GM23338 (cell line): ENCODE measurements around the gene CAPN14. TPM values are rescaled to one million over a fixed set of nuclear protein-coding genes. Genes with fewer than 3 reads are reported as not detected.

Experiments
- ATAC-seq: fragments of 200-7000 bp; cut with Tn5 transposase; 3 replicates; pipeline ENCODE4 v1.9.1; 2020
- DNase-seq: peaks from one replicate; pipeline ENCODE4 v3.0.0-alpha.2; 2015; ENCODE audit warnings: low spot score
- H2AFZ ChIP-seq: fragments of 200-600 bp; sonication (generic); 2 replicates; pipeline ENCODE4 v1.8.0; 2016; ENCODE audit warnings: antibody characterized with exemption, mild to moderate bottlenecking, moderate library complexity
- H3F3A ChIP-seq: fragments of 200-600 bp; sonication (generic); replicated peaks from 2 replicates; pipeline ENCODE4 v1.8.0; 2017; ENCODE audit warnings: antibody characterized with exemption, mixed run types, low read depth
- H3K27ac ChIP-seq: fragments of 200-600 bp; sonication (generic); 2 replicates; pipeline ENCODE4 v1.6.1; 2016; ENCODE audit warnings: low read depth
- H3K27me3 ChIP-seq: fragments of 200-600 bp; sonication (generic); 2 replicates; pipeline ENCODE4 v1.8.0; 2016; ENCODE audit warnings: mild to moderate bottlenecking, mixed run types, moderate library complexity; ENCODE audit not compliant: insufficient read depth
- H3K36me3 ChIP-seq: fragments of 200-600 bp; sonication (generic); 2 replicates; pipeline ENCODE4 v1.8.0; 2016; ENCODE audit warnings: mild to moderate bottlenecking; ENCODE audit not compliant: insufficient read depth
- H3K4me1 ChIP-seq: fragments of 200-600 bp; sonication (generic); 2 replicates; pipeline ENCODE4 v1.8.0; 2016; ENCODE audit warnings: mild to moderate bottlenecking, moderate library complexity; ENCODE audit not compliant: insufficient read depth
- H3K4me2 ChIP-seq: fragments of 200-600 bp; sonication (generic); 2 replicates; pipeline ENCODE4 v1.7.1; 2017; ENCODE audit warnings: mixed run types
- H3K4me3 ChIP-seq: fragments of 200-600 bp; sonication (generic); 2 replicates; pipeline ENCODE4 v1.6.1; 2016; ENCODE audit warnings: mixed run types
- H3K79me2 ChIP-seq: fragments of 200-600 bp; sonication (generic); replicated peaks from 2 replicates; pipeline ENCODE4 v1.8.0; 2017; ENCODE audit warnings: mild to moderate bottlenecking; ENCODE audit not compliant: insufficient read depth
- H3K9me2 ChIP-seq: fragments of 200-600 bp; sonication (generic); 2 replicates; pipeline ENCODE4 v1.8.0; 2017; ENCODE audit not compliant: insufficient read depth
- H4K20me1 ChIP-seq: fragments of 200-600 bp; sonication (generic); replicated peaks from 2 replicates; pipeline ENCODE4 v1.8.0; 2017; ENCODE audit warnings: mild to moderate bottlenecking; ENCODE audit not compliant: insufficient read depth
- H3K27ac Mint-ChIP-seq: 2 replicates; pipeline ENCODE4 v1.8.0; 2020; ENCODE audit warnings: inconsistent platforms, mild to moderate bottlenecking, moderate library complexity, mixed read lengths
- H3K27me3 Mint-ChIP-seq: 3 replicates; pipeline ENCODE4 v1.8.0; 2022; ENCODE audit warnings: low read depth, mild to moderate bottlenecking, moderate library complexity, mixed read lengths, inconsistent platforms; ENCODE audit not compliant: insufficient read depth, poor library complexity
- H3K36me3 Mint-ChIP-seq: 3 replicates; pipeline ENCODE4 v1.8.0; 2021; ENCODE audit warnings: low read depth, mild to moderate bottlenecking, inconsistent platforms, moderate library complexity, mixed read lengths
- H3K4me1 Mint-ChIP-seq: 3 replicates; pipeline ENCODE4 v1.8.0; 2020; ENCODE audit warnings: mild to moderate bottlenecking, inconsistent platforms, mixed read lengths
- H3K4me3 Mint-ChIP-seq: 3 replicates; pipeline ENCODE4 v1.8.0; 2021; ENCODE audit warnings: moderate library complexity, mild to moderate bottlenecking, inconsistent platforms, mixed read lengths
- H3K9me3 Mint-ChIP-seq: 3 replicates; pipeline ENCODE4 v1.8.0; 2020; ENCODE audit warnings: moderate library complexity, mild to moderate bottlenecking, inconsistent platforms, mixed read lengths
- CREB1 ChIP-seq: fragments of 250-450 bp; sonication (Bioruptor Pico); IDR thresholded peaks from 2 replicates; pipeline ENCODE4 v1.5.0; 2020; ENCODE audit warnings: low read depth, mild to moderate bottlenecking, moderate library complexity
- EZH2 ChIP-seq: fragments of 200-600 bp; sonication (generic); IDR thresholded peaks from one replicate; pipeline ENCODE4 v1.8.0; 2017; ENCODE audit warnings: antibody characterized with exemption, mild to moderate bottlenecking, low read depth; ENCODE audit not compliant: unreplicated experiment
- EZH2phosphoT487 ChIP-seq: fragments of 200-600 bp; sonication (generic); IDR thresholded peaks from one replicate; pipeline ENCODE4 v1.8.1; 2018; ENCODE audit warnings: antibody characterized with exemption; ENCODE audit not compliant: unreplicated experiment
- JUNB ChIP-seq: IDR thresholded peaks from one replicate; pipeline ENCODE4 v1.6.1; 2016; ENCODE audit warnings: antibody characterized with exemption; ENCODE audit not compliant: unreplicated experiment
- NANOG ChIP-seq: IDR thresholded peaks from 2 replicates; pipeline ENCODE4 v1.6.1; 2016; ENCODE audit warnings: antibody characterized with exemption, borderline replicate concordance
- POLR2AphosphoS5 ChIP-seq: IDR thresholded peaks from 2 replicates; pipeline ENCODE4 v1.6.1; 2016; ENCODE audit warnings: antibody characterized with exemption, low read depth
- ZNF114 ChIP-seq: fragments of 250-450 bp; sonication (Bioruptor Pico); IDR thresholded peaks from 2 replicates; pipeline ENCODE4 v1.5.0; 2020; ENCODE audit warnings: mild to moderate bottlenecking, moderate library complexity
- ZNF331 ChIP-seq: fragments of 250-450 bp; sonication (Bioruptor Pico); IDR thresholded peaks from 2 replicates; pipeline ENCODE4 v1.5.0; 2020; ENCODE audit warnings: low read depth, mild to moderate bottlenecking, moderate library complexity
- polyA plus RNA-seq: library from polyadenylated mRNA; unstranded; fragments of >200 nt; fragmentation: Nextera tagmentation; extraction: Ambion mirVana; gene quantifications from 2 replicates; pipeline ENCODE4 v1.2.1, GENCODE V29; 2016
- total RNA-seq: library from RNA; depleted of rRNA; stranded (reverse); fragments of >200 nt; shearing (Covaris generic); gene quantifications from 2 replicates; pipeline ENCODE4 v1.2.3, GENCODE V29; 2014
- TF ChIP-seq, protein P1 (sequence below): IDR thresholded peaks from one replicate; pipeline ENCODE4 v1.6.1; 2018; ENCODE audit warnings: antibody characterized with exemption; ENCODE audit not compliant: unreplicated experiment
- TF ChIP-seq, protein P2 (sequence below): IDR thresholded peaks from 2 replicates; pipeline ENCODE4 v1.6.1; 2016; ENCODE audit warnings: antibody characterized with exemption
- TF ChIP-seq, protein P3 (sequence below): fragments of 250-450 bp; sonication (Bioruptor Pico); IDR thresholded peaks from 2 replicates; pipeline ENCODE4 v1.5.0; 2020; ENCODE audit warnings: mild to moderate bottlenecking, moderate library complexity
- TF ChIP-seq, protein P4 (sequence below), 2 experiments: fragments of 200-600 bp in 1 of 2; sonication (generic) in 1 of 2; conservative IDR thresholded peaks; 2 replicates each; pipeline versions ENCODE4 v1.5.1 to v1.6.1; 2016 to 2017; ENCODE audit warnings: antibody characterized with exemption in 2 of 2, low read depth in 2 of 2, mild to moderate bottlenecking in 2 of 2, moderate library complexity in 1 of 2

Gene CAPN14
- total and polyA plus RNA-seq, 2 experiments from 2014 or later: 0.15 TPM; not detected in 1

DNA sequence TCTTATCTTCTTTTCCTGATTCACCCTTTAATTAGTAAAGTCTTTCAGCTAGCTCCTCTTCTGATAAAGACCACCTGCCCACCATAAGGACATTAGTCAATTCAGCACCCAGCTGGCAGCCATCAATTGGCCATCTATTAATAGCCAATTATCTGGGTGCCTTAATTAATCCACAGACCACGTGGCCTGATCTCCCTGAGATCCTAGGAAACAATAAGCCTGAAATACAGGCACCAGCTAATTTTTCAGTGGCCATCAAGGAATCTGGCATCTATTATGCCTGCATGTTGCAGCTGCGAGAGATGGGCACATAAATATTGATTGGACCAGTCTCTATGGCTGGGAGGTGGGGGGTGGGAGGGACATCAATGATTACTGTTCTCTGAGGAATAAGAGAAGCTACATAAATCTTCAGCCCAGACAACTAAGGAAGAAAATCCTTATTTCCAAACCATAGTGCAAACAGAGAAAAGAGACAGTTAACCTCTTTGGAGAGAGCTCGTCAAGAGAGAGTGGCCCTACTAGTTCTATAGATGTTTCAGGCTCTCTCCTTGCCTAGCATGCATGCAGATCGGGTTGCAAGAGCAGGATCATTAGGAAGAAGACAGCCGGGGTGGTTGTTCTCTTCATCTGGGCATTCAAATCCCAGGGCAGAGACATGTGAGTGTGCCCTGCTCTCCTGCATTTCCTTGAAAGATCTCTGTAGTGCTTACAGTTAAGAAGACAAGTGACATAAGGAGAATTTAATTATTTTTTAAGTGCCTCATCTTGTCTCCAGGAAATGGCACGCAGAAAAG is 87.7 kb downstream of the CAPN14 start (continued):
- TF ChIP-seq, protein P1, sequence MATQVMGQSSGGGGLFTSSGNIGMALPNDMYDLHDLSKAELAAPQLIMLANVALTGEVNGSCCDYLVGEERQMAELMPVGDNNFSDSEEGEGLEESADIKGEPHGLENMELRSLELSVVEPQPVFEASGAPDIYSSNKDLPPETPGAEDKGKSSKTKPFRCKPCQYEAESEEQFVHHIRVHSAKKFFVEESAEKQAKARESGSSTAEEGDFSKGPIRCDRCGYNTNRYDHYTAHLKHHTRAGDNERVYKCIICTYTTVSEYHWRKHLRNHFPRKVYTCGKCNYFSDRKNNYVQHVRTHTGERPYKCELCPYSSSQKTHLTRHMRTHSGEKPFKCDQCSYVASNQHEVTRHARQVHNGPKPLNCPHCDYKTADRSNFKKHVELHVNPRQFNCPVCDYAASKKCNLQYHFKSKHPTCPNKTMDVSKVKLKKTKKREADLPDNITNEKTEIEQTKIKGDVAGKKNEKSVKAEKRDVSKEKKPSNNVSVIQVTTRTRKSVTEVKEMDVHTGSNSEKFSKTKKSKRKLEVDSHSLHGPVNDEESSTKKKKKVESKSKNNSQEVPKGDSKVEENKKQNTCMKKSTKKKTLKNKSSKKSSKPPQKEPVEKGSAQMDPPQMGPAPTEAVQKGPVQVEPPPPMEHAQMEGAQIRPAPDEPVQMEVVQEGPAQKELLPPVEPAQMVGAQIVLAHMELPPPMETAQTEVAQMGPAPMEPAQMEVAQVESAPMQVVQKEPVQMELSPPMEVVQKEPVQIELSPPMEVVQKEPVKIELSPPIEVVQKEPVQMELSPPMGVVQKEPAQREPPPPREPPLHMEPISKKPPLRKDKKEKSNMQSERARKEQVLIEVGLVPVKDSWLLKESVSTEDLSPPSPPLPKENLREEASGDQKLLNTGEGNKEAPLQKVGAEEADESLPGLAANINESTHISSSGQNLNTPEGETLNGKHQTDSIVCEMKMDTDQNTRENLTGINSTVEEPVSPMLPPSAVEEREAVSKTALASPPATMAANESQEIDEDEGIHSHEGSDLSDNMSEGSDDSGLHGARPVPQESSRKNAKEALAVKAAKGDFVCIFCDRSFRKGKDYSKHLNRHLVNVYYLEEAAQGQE: no peak
- TF ChIP-seq JUNB: no peak
- no peak for TF ChIP-seq POLR2AphosphoS5

DNA sequence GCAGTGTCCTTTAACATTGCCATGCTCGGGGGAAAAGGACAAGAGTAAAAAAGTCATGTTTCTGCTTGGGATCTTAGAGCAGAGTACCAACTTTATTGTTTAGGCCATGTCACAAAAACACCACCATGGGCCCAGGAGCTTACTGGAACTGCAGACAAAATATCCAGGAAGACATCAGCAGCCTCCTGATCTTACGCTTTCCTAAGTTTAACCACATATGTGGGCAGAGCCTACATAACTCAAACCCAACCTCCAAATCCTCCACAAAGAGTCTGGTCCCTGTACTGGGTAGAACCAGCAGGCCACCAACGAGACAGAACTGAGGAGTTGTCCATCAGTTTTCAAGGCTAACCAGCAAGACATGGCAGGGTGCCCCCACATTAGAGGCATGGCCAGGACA is 89.4 kb downstream of the CAPN14 start:
- Mint-ChIP-seq H3K9me3 (no peaks in the 10 kb centered on the region), H3K4me1 (peaks cover 41% of the 10 kb centered on the region), H3K36me3 (no peaks in the 10 kb centered on the region), H3K27ac (no peak overlapping the region; the same call in 1 of the 2 replicates), H3K4me3 (no peak overlapping the region), H3K27me3 (peaks cover 7% of the 10 kb centered on the region)
- Histone ChIP-seq H3K27me3 (no peaks in the 10 kb centered on the region), H3K79me2 (no peaks in the 10 kb centered on the region), H3K9me2 (no peaks in the 10 kb centered on the region), H2AFZ (no peak overlapping the region), H3K4me3 (no peak overlapping the region), H3F3A (no peaks in the 10 kb centered on the region), H3K4me2 (no peak overlapping the region), H4K20me1 (no peaks in the 10 kb centered on the region; the same call in 1 of the 2 replicates), H3K4me1 (peaks cover 25% of the 10 kb centered on the region), H3K36me3 (no peaks in the 10 kb centered on the region), H3K27ac (no peak overlapping the region)
- DNase-seq: no peak
- ATAC-seq: no peak
- no peak for TF ChIP-seq ZNF331
- TF ChIP-seq ZNF114 (CRISPR knock-in tag): no peak
- TF ChIP-seq NANOG: no peak
- no peak for TF ChIP-seq JUNB
- TF ChIP-seq, protein P2, sequence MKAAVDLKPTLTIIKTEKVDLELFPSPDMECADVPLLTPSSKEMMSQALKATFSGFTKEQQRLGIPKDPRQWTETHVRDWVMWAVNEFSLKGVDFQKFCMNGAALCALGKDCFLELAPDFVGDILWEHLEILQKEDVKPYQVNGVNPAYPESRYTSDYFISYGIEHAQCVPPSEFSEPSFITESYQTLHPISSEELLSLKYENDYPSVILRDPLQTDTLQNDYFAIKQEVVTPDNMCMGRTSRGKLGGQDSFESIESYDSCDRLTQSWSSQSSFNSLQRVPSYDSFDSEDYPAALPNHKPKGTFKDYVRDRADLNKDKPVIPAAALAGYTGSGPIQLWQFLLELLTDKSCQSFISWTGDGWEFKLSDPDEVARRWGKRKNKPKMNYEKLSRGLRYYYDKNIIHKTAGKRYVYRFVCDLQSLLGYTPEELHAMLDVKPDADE: no peak
- no peak for TF ChIP-seq CREB1 (CRISPR knock-in tag)
- TF ChIP-seq EZH2: no peak
- TF ChIP-seq, protein P3, sequence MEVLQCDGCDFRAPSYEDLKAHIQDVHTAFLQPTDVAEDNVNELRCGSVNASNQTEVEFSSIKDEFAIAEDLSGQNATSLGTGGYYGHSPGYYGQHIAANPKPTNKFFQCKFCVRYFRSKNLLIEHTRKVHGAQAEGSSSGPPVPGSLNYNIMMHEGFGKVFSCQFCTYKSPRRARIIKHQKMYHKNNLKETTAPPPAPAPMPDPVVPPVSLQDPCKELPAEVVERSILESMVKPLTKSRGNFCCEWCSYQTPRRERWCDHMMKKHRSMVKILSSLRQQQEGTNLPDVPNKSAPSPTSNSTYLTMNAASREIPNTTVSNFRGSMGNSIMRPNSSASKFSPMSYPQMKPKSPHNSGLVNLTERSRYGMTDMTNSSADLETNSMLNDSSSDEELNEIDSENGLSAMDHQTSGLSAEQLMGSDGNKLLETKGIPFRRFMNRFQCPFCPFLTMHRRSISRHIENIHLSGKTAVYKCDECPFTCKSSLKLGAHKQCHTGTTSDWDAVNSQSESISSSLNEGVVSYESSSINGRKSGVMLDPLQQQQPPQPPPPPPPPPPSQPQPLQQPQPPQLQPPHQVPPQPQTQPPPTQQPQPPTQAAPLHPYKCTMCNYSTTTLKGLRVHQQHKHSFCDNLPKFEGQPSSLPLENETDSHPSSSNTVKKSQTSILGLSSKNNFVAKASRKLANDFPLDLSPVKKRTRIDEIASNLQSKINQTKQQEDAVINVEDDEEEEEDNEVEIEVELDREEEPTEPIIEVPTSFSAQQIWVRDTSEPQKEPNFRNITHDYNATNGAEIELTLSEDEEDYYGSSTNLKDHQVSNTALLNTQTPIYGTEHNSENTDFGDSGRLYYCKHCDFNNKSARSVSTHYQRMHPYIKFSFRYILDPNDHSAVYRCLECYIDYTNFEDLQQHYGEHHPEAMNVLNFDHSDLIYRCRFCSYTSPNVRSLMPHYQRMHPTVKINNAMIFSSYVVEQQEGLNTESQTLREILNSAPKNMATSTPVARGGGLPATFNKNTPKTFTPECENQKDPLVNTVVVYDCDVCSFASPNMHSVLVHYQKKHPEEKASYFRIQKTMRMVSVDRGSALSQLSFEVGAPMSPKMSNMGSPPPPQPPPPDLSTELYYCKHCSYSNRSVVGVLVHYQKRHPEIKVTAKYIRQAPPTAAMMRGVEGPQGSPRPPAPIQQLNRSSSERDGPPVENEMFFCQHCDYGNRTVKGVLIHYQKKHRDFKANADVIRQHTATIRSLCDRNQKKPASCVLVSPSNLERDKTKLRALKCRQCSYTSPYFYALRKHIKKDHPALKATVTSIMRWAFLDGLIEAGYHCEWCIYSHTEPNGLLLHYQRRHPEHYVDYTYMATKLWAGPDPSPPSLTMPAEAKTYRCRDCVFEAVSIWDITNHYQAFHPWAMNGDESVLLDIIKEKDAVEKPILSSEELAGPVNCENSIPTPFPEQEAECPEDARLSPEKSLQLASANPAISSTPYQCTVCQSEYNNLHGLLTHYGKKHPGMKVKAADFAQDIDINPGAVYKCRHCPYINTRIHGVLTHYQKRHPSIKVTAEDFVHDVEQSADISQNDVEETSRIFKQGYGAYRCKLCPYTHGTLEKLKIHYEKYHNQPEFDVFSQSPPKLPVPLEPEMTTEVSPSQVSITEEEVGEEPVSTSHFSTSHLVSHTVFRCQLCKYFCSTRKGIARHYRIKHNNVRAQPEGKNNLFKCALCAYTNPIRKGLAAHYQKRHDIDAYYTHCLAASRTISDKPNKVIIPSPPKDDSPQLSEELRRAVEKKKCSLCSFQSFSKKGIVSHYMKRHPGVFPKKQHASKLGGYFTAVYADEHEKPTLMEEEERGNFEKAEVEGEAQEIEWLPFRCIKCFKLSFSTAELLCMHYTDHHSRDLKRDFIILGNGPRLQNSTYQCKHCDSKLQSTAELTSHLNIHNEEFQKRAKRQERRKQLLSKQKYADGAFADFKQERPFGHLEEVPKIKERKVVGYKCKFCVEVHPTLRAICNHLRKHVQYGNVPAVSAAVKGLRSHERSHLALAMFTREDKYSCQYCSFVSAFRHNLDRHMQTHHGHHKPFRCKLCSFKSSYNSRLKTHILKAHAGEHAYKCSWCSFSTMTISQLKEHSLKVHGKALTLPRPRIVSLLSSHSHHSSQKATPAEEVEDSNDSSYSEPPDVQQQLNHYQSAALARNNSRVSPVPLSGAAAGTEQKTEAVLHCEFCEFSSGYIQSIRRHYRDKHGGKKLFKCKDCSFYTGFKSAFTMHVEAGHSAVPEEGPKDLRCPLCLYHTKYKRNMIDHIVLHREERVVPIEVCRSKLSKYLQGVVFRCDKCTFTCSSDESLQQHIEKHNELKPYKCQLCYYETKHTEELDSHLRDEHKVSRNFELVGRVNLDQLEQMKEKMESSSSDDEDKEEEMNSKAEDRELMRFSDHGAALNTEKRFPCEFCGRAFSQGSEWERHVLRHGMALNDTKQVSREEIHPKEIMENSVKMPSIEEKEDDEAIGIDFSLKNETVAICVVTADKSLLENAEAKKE (CRISPR knock-in tag): no peak
- TF ChIP-seq EZH2phosphoT487: no peak
- TF ChIP-seq, protein P4, sequence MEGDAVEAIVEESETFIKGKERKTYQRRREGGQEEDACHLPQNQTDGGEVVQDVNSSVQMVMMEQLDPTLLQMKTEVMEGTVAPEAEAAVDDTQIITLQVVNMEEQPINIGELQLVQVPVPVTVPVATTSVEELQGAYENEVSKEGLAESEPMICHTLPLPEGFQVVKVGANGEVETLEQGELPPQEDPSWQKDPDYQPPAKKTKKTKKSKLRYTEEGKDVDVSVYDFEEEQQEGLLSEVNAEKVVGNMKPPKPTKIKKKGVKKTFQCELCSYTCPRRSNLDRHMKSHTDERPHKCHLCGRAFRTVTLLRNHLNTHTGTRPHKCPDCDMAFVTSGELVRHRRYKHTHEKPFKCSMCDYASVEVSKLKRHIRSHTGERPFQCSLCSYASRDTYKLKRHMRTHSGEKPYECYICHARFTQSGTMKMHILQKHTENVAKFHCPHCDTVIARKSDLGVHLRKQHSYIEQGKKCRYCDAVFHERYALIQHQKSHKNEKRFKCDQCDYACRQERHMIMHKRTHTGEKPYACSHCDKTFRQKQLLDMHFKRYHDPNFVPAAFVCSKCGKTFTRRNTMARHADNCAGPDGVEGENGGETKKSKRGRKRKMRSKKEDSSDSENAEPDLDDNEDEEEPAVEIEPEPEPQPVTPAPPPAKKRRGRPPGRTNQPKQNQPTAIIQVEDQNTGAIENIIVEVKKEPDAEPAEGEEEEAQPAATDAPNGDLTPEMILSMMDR (conservative IDR thresholded peaks at IDR 0.05; ENCODE audit: low read depth in 2 of 2): no peak
- no peak for TF ChIP-seq POLR2AphosphoS5
